HCEC 1CT (cell line): ENCODE results near the gene D2HGDH.
"Not testable (repeated sequence)": the region's sequence is repeated elsewhere in the genome, so short reads cannot be mapped to it uniquely, and the experiment has no call there.

Source experiments
- DNase-seq: peaks from one replicate; pipeline ENCODE4 v3.0.0-alpha.2; 2017

Gene D2HGDH

GRCh38 chr2:241726459-241726858 lies 8.0 kb upstream of the D2HGDH start:
- no peak for DNase-seq

GRCh38 chr2:241728000-241728399 lies 6.4 kb upstream of the D2HGDH start:
- DNase-seq, result no peak

- DNase-seq, result no peak
Measured at GRCh38 chr2:241728627-241729026, 5.8 kb upstream of the D2HGDH start.

- DNase-seq, result no peak
Measured at GRCh38 chr2:241729868-241730267, 4.6 kb upstream of the D2HGDH start.

- DNase-seq, result no peak
Measured at GRCh38 chr2:241730671-241731293, 3.6 kb upstream of the D2HGDH start.

- not testable (repeated sequence) for DNase-seq
Measured at GRCh38 chr2:241732513-241733186, 1.8 kb upstream of the D2HGDH start.

GRCh38 chr2:241733391-241734207 lies 831 bp upstream of the D2HGDH start:
- no peak for DNase-seq

GRCh38 chr2:241734208-241734466 lies 293 bp upstream of the D2HGDH start:
- no peak for DNase-seq

GRCh38 chr2:241736111-241736510 lies 1.7 kb downstream of the D2HGDH start:
- no peak for DNase-seq

- DNase-seq, result no peak
Measured at GRCh38 chr2:241738040-241738686, 3.7 kb downstream of the D2HGDH start.

GRCh38 chr2:241739177-241739576 lies 4.7 kb downstream of the D2HGDH start:
- DNase-seq, result no peak

GRCh38 chr2:241739651-241740050 lies 5.2 kb downstream of the D2HGDH start:
- peak; percentile 58 for DNase-seq

- DNase-seq, result no peak
Measured at GRCh38 chr2:241741016-241741415, 6.6 kb downstream of the D2HGDH start.

- no peak for DNase-seq
Measured at GRCh38 chr2:241742320-241742939, 8.0 kb downstream of the D2HGDH start.

GRCh38 chr2:241743008-241743407 lies 8.6 kb downstream of the D2HGDH start:
- not testable (repeated sequence) for DNase-seq

GRCh38 chr2:241743620-241744019 lies 9.2 kb downstream of the D2HGDH start:
- DNase-seq, result no peak

- no peak for DNase-seq
Measured at GRCh38 chr2:241744028-241744754, 9.8 kb downstream of the D2HGDH start.

GRCh38 chr2:241745276-241745675 lies 10.8 kb downstream of the D2HGDH start:
- no peak for DNase-seq

GRCh38 chr2:241746084-241746483 lies 11.7 kb downstream of the D2HGDH start:
- DNase-seq, result no peak

- no peak for DNase-seq
Measured at GRCh38 chr2:241748468-241749256, 14.2 kb downstream of the D2HGDH start.

GRCh38 chr2:241750076-241750840 lies 15.8 kb downstream of the D2HGDH start:
- no peak for DNase-seq
